Measurements from ENCODE around the gene IKZF5. TPM values are rescaled to one million over a fixed set of nuclear protein-coding genes. Genes with fewer than 3 reads are reported as not detected.

The IKZF5 gene
- total and polyA plus RNA-seq, 5 donors: 5.7 to 15.0 (median 12.3) TPM

DNA sequence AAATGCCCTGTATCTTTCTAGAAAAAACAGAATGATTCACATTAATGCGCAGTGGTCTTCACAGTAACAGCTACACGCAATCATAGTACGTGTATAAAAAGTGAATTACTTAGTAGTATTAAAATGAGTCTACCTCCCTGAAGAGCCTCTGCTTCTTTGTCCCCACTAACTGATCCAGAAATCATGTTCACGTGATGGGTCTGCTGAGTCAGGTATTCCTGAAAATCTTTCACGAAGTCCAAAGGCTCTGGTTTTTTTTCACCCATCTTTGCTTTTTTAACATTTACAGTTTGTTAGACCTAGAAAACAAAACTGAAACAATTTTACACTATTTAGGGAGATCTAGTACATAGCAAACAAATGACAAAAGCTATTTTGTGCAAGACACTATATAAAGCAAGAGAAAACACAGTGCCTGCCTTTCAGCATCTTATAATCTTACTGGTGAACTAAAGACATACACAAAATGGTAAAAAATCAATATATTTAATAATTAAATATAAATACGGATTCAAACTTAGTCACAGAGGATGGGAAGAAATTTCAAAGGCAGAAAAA lies 10.2 kb downstream of the IKZF5 start:
- H3K27ac ChIP-seq (ENCODE audit: low read length): no peak overlapping the region
- no peak for ATAC-seq

DNA sequence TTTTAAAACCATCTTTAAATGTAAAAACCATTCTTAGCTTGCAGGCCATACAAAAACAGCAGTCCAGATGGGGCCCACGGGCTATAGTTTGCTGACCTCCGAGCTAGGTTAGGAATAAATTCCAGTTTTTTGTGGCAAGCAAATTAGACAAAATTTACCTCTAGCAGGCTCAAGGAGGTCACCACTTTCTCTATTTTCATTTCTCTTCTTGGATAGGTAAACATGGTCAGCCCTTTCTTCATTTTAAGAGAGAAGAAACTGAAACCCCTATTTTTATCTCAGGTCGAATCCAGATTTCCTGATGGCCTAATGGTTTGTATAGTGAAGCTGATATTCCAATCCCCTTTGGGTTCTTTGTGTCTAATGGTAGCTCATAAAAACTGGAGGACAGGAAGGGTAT lies 10.7 kb downstream of the IKZF5 start:
- WGBS: 86% methylated on average over 3 of the region's 3 CpGs
- ATAC-seq: no peak
- no peaks in the 10 kb centered on the region for H3K9me3 ChIP-seq (ENCODE audit: control insufficient read depth, low read length)
- H3K27ac ChIP-seq (ENCODE audit: low read length): no peak overlapping the region
- intact Hi-C loops (cut with DNase I): no loop called here
- no peak for DNase-seq
- H3K27me3 ChIP-seq (ENCODE audit: control insufficient read depth, insufficient read depth): no peaks in the 10 kb centered on the region
- H3K4me3 ChIP-seq (ENCODE audit: low read length): no peak overlapping the region
- H3K4me1 ChIP-seq (ENCODE audit: control insufficient read depth, insufficient read depth, low read length): no peaks in the 10 kb centered on the region

More for the DNA sequence above, 10.2 kb downstream of the IKZF5 start:
- Histone ChIP-seq H3K9me3 (ENCODE audit: control insufficient read depth, low read length) (no peaks in the 10 kb centered on the region), H3K4me3 (ENCODE audit: low read length) (no peak overlapping the region), H3K27me3 (ENCODE audit: control insufficient read depth, insufficient read depth) (no peaks in the 10 kb centered on the region), H3K4me1 (ENCODE audit: control insufficient read depth, insufficient read depth, low read length) (no peaks in the 10 kb centered on the region)
- DNase-seq: no peak
- intact Hi-C loops (cut with DNase I): no loop called here
- 85% methylated on average over 6 of the region's 6 CpGs for WGBS

DNA sequence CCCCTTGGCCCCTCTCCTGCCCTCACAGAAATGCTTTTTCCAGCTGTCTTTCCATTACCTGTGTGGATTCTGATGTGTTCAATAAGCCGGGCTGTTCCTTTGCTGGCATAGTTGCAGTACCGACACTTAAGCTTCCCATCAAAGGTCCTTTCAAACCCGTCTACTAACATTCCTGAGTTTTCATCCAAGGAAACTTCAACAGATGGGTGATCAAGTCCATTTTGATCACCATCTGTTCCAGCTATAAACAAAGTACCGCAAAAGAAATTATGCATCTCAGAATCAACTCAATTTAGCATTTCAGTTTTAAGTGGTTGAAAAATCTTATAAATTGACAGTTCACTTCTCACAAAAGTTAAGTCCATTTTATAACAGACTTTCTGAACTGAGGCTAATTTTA lies 12.7 kb downstream of the IKZF5 start:
- intact Hi-C loops (cut with DNase I): no loop called here
- WGBS: 82% methylated on average over 4 of the region's 4 CpGs
- Histone ChIP-seq H3K27ac (ENCODE audit: low read length) (no peak overlapping the region), H3K4me3 (ENCODE audit: low read length) (no peak overlapping the region), H3K9me3 (ENCODE audit: control insufficient read depth, low read length) (no peaks in the 10 kb centered on the region), H3K4me1 (ENCODE audit: control insufficient read depth, insufficient read depth, low read length) (no peaks in the 10 kb centered on the region), H3K27me3 (ENCODE audit: control insufficient read depth, insufficient read depth) (no peaks in the 10 kb centered on the region)
- ATAC-seq (no peak), DNase-seq (no peak)

DNA sequence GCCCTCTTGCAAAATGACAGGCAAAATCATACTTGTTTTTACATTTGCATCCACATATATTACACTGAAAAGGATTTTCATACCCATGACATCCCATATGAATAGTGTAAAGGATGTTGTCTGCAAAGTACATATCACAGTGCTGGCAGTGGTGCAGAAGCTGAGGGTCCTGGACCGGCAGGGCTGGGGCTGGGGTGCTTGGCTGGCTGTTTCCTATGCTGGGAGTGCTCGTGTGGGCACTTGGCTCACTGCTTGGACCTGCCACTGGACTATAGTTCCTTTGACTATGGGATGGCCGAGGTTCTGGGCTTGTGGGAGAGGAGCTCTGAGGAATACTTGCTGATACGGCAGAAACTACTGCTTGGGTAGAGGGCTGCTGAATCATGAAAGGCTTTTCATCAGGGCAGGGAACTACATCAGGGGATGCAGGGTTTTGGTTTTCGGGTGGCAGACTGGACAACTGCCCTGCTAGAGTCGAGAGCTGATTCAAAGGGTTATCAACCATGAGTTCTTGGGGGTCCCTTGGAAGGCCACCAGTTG lies 14.7 kb downstream of the IKZF5 start:
- intact Hi-C loops (cut with DNase I): no loop called here
- WGBS: 95% methylated on average over 6 of the region's 6 CpGs
- no peak for ATAC-seq

DNA sequence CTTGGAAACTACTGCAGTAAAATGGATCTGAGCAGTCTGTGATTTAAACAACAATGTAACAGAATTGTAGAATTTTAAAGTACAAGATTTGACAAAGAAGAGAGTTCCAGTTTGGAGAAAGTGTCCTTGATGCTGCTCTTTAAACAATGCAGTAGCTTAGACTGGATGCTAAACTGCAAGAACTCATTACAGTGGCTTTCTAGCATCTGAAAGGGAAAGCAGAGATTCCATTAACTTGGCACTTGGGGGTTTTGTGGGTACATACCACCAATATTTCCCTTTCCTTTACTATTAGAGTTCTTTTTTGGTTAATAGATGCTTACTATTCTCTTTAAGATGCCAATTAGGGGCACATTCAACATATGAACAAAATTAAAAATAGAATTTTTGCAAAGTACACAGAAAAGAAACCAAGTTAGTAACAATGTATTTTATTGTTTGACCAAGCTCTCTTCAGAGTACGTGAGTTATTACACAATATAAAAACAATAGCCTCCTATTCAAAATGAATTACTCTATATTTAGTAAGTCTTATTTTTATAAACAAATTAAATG lies 16.5 kb downstream of the IKZF5 start:
- DNase-seq (no peak), ATAC-seq (no peak)
- Histone ChIP-seq H3K27ac (ENCODE audit: low read length) (no peak overlapping the region), H3K4me1 (ENCODE audit: control insufficient read depth, insufficient read depth, low read length) (no peaks in the 10 kb centered on the region), H3K4me3 (ENCODE audit: low read length) (no peak overlapping the region), H3K27me3 (ENCODE audit: control insufficient read depth, insufficient read depth) (no peaks in the 10 kb centered on the region), H3K9me3 (ENCODE audit: control insufficient read depth, low read length) (no peaks in the 10 kb centered on the region)
- intact Hi-C loops (cut with DNase I): no loop called here
- 80% methylated on average over 1 of the region's 1 CpG for WGBS

More for the DNA sequence above, 14.7 kb downstream of the IKZF5 start:
- no peaks in the 10 kb centered on the region for H3K27me3 ChIP-seq (ENCODE audit: control insufficient read depth, insufficient read depth)
- H3K27ac ChIP-seq (ENCODE audit: low read length): no peak overlapping the region
- H3K4me3 ChIP-seq (ENCODE audit: low read length): no peak overlapping the region
- peak in 1 of 3 donors; percentile 46 for DNase-seq
- H3K9me3 ChIP-seq (ENCODE audit: control insufficient read depth, low read length): no peaks in the 10 kb centered on the region
- H3K4me1 ChIP-seq (ENCODE audit: control insufficient read depth, insufficient read depth, low read length): no peaks in the 10 kb centered on the region

DNA sequence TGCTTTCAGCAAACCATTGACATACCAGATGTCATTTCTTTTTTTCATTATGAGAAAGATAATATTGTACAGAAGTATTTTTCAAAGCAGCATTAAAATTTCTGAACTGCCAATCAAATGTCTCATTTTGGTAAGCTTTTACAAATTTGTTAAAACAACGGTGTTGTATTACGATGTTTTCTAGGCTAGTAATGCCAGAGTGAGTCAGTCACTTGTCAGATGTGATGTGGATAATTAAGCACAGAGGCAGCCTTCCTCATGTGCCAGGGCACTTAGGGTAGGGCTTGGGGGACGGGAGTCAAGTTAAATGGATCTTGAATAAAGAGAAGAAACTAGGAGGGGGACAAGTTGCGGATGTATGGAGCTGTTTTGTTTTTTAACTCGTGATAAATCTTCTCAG lies 18.3 kb downstream of the IKZF5 start:
- 69% methylated on average over 5 of the region's 5 CpGs for WGBS
- Histone ChIP-seq H3K4me1 (ENCODE audit: control insufficient read depth, insufficient read depth, low read length) (no peaks in the 10 kb centered on the region), H3K9me3 (ENCODE audit: control insufficient read depth, low read length) (no peaks in the 10 kb centered on the region), H3K27me3 (ENCODE audit: control insufficient read depth, insufficient read depth) (no peaks in the 10 kb centered on the region), H3K27ac (ENCODE audit: low read length) (no peak overlapping the region), H3K4me3 (ENCODE audit: low read length) (no peak overlapping the region)
- ATAC-seq: no peak
- intact Hi-C loops (cut with DNase I): no loop called here
- no peak for DNase-seq

DNA sequence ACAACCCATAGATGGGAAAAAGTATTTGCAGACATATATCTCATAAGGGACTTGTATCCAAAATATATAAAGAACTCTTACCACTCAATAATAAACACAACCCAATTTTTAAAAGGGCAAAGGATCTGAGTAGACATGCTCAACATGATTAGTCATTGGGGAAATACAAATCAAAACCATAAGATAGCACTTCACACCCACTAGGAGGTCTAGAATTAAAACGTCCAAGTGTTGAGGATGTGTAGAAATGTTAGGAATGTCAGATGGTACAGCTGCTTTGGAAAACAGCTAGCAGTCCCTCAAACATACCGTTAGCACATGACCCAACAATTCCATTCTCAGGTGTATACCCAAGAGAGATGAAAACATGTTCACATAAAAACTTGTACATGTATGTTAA lies 20.1 kb downstream of the IKZF5 start:
- no peaks in the 10 kb centered on the region for H3K27me3 ChIP-seq (ENCODE audit: control insufficient read depth, insufficient read depth)
- intact Hi-C loops (cut with DNase I): no loop called here
- H3K27ac ChIP-seq (ENCODE audit: low read length): no peak overlapping the region
- ATAC-seq (no peak), DNase-seq (no peak)
- H3K4me1 ChIP-seq (ENCODE audit: control insufficient read depth, insufficient read depth, low read length): no peaks in the 10 kb centered on the region
- 59% methylated on average over 2 of the region's 2 CpGs for WGBS
- H3K9me3 ChIP-seq (ENCODE audit: control insufficient read depth, low read length): no peaks in the 10 kb centered on the region
- H3K4me3 ChIP-seq (ENCODE audit: low read length): no peak overlapping the region

DNA sequence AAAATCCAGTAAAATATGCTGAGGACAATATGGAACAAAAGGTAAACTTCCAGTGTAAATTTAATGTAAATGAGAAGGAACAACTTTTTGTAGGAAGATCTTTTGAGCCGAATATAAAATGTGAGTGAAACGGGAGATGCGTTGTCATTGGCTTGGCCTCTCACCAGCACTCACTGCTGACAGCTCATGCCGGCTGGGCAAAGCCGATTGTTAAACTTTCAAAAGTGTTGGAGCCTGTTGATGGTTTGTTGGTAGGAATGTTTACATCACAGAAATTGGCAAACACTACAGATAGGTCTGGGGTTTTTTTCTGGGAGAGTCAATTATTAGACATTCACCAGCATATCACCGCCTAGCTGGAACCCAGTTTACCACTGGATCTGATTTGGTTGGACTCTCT lies 22.3 kb downstream of the IKZF5 start:
- Histone ChIP-seq H3K27ac (ENCODE audit: low read length) (no peak overlapping the region), H3K4me1 (ENCODE audit: control insufficient read depth, insufficient read depth, low read length) (no peaks in the 10 kb centered on the region), H3K9me3 (ENCODE audit: control insufficient read depth, low read length) (no peaks in the 10 kb centered on the region), H3K27me3 (ENCODE audit: control insufficient read depth, insufficient read depth) (no peaks in the 10 kb centered on the region), H3K4me3 (ENCODE audit: low read length) (no peak overlapping the region)
- 81% methylated on average over 6 of the region's 6 CpGs for WGBS
- ATAC-seq: no peak
- DNase-seq: no peak
- intact Hi-C loops (cut with DNase I): no loop called here

GRCh38 chr10:122984708-122985107 lies 23.9 kb downstream of the IKZF5 start:
- 99% methylated on average over 2 of the region's 2 CpGs for whole genome bisulfite sequencing
- Histone ChIP-seq H3K27ac (ENCODE audit: low read length) (no peak overlapping the region), H3K9me3 (ENCODE audit: control insufficient read depth, low read length) (no peaks in the 10 kb centered on the region), H3K27me3 (ENCODE audit: control insufficient read depth, insufficient read depth) (no peaks in the 10 kb centered on the region), H3K4me3 (ENCODE audit: low read length) (no peak overlapping the region), H3K4me1 (ENCODE audit: control insufficient read depth, insufficient read depth, low read length) (no peaks in the 10 kb centered on the region)
- DNase-seq: no peak
- no peak for ATAC-seq
- intact Hi-C loops (cut with DNase I): no loop called here

GRCh38 chr10:122983898-122984297 lies 24.7 kb downstream of the IKZF5 start:
- no peak overlapping the region for H3K27ac ChIP-seq (ENCODE audit: low read length)
- DNase-seq (no peak), ATAC-seq (no peak)
- no peak overlapping the region for H3K4me3 ChIP-seq (ENCODE audit: low read length)
- H3K9me3 ChIP-seq (ENCODE audit: control insufficient read depth, low read length): no peaks in the 10 kb centered on the region
- H3K4me1 ChIP-seq (ENCODE audit: control insufficient read depth, insufficient read depth, low read length): no peaks in the 10 kb centered on the region
- H3K27me3 ChIP-seq (ENCODE audit: control insufficient read depth, insufficient read depth): no peaks in the 10 kb centered on the region
- intact Hi-C loops (cut with DNase I): no loop called here
- 96% methylated on average over 6 of the region's 6 CpGs for WGBS

DNA sequence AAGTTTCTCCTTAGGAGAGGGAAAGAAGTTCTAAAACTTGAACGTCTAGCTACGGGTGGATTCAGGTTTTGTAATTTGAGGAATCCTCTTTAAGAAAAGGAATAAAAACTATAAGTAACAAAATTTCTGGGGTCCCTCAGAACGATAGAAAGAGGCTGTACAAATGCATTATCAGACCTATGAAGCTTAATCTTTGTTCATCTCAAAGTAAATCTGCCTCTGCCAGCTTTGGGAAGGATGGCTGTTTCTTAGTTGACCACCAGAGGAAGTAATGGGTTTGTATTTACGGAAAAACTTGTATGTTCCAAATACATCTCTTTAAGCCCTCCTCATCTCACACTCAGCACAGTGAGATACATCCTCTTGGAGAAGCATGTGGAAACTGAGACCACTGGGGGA lies 27.5 kb downstream of the IKZF5 start:
- Histone ChIP-seq H3K4me3 (ENCODE audit: low read length) (peak overlapping the region; percentile 44), H3K27me3 (ENCODE audit: control insufficient read depth, insufficient read depth) (no peaks in the 10 kb centered on the region), H3K9me3 (ENCODE audit: control insufficient read depth, low read length) (no peaks in the 10 kb centered on the region), H3K4me1 (ENCODE audit: control insufficient read depth, insufficient read depth, low read length) (no peaks in the 10 kb centered on the region), H3K27ac (ENCODE audit: low read length) (no peak overlapping the region)
- DNase-seq (no peak), ATAC-seq (no peak)
- 20% methylated on average over 4 of the region's 4 CpGs for WGBS
- intact Hi-C loops (cut with DNase I): no loop called here
